HL-60/S4 treated with phorbol 12-myristate 13-acetate at 8.2 ng/mL for 4 days and 3 days (cell line): ENCODE data around the gene SDHC.
"Not testable (repeated sequence)": the region's sequence is repeated elsewhere in the genome, so short reads cannot be mapped to it uniquely, and the experiment has no call there.

ENCODE experiments used
- in situ Hi-C: fragments of 300-500 bp; cut with MboI; formaldehyde crosslinking; loops from 2 replicates; pipeline ENCODE4 v1.15.0; 2022; ENCODE audit warnings: low sequenced_read_pairs

Gene SDHC

DNA sequence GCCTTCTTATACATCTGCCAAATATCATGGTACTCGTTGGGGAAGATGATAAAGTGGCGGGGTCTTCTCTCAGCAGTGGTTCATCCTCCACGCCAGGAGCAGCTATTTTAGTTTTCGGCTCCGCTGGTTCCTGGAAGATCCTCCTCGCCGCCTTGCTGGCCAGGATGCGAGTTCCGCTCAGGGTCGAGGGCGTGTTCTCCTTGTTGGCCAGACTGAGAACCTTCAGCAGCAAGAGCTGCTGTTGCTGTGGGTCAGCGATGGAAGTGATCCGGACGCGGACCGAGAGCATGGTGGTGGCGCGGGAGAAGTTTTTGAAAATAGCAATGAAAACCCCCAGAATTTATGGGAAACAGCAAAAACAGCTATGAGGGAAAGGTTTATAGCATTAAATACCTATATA lies 64.9 kb downstream of the SDHC start:
- in situ Hi-C loops, result no loop called here

DNA sequence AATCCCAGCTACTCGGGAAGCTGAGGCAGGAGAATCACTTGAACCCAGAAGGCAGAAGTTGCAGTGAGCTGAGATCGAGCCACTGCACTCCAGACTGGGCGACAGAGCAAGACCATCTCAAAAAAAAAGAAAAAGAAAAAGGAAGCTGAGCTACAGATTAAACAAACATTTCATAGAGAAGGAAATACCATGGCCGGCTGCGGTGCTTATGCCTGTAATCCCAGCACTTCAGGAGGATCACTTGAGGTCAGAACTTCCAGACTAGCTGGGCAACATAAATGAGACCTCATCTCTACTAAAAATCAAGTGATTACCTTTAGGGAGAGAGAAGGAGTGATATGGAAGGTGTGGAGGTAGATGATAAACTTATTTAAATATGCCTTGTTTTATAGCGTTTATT lies 67.5 kb downstream of the SDHC start:
- in situ Hi-C loops, result no loop called here

DNA sequence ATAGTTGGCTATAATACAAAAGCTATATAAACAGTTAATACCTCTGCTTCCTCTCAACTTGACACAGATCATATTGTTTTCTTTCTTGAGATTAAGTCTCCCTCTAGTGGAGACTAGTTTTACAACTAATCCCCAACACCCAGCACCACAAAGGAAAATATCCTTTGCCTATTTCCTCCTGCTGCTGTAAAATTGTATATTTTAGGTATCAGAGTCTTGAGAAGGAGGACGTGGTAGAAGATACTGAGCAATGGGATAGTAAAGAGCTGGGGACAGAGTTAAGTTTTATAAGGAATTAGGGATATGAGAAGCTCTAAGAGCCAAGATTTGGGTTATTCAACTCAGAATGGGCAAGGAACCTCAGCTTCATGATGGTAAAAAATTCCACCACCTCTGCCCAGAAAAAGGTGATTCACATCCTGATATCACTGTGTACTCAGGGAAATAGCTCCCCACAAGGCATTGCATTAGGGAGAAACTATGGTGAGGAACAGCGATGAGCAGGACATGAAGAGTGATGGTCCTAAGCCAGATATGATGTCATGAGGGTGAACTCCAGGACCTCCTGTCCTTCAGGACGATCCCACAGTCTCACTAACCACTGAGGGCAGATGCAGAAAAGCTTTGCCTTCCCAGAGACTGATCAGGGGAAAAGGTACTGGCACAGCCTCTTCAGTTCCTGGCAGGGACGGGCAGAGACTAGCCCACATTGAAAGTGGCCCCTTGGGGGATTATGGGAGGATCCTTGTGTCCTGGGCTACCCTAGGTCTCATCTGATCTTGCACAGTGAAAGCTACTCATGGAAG lies 68.2 kb downstream of the SDHC start:
- in situ Hi-C loops, result no loop called here

DNA sequence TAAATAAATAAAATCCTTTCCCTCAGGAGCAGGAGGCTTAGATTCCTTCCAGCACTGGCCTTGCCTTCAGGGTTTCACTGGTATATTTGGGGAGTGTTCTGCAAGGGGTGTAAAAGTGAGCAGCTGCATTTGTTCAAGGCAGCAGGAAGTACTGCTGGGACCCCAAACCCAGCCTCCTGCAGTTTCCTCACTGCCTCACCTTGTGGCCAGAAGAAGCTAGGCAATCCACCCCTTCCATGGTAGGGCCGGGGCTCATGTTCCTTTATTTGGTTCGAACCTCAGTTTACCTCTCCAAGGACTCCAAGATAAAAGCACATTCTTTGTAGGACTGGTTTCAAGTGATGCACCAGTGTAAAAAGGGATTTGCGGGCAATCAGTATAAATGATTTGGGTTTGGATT lies 74.5 kb downstream of the SDHC start:
- in situ Hi-C loops, result no loop called here

DNA sequence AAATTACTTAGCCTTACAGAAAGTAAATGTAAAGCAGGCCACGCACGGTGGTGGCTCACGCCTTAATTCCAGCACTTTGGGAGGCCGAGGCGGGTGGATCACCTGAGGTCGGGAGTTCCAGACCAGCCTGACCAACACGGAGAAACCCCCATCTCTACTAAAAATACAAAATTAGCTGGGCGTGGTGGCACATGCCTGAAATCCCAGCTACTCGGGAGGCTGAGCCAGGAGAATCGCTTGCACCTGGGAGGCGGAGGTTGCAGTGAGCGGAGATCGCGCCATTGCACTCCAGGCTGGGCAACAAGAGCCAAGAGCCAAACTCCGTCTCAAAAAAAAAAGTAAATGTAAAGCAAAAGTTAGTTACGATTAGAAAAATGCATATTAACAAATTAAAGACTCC lies 75.0 kb downstream of the SDHC start:
- in situ Hi-C loops, result not testable (repeated sequence)

DNA sequence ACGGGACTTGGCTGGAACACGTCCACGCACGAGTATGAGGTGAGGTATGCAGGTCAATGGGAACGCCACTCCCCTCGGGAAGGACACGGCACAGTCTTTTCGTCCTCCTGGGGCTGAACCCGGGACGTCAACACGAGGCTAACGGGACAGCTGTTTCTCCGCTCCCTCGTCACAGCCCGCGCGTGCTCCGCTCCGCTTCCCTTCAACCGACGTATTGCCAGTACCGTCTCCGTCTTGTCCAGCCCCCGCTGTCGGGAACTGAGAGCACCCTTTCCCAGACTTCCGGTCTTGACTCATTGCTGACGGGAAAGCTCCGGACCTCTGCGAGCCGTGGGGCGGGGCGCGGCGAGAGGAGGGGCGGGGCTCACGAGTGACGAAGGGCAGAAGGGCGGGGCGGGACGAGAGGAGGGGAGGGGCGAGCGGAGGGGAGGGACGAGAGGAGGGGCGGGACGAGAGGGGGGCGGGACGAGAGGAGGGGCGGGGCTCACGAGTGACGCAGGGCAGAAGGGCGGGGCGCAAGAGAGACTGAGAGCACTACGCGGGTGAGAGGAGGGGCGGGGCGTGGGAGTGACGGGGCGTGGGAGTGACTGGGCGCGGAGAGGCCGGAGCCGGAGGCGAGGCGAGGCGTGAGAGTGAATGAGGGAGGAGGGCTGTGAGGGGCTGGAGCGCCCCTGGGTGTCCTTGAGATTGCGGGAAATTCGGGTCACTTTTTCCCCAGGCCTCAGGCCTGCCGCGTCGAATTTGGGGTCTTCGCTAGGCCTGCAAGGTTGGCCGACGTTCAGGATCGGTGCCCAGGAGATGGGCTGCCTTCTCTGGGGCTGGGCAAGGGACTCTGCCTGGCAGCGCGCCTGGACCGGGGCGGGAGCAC lies 75.7 kb downstream of the SDHC start:
- in situ Hi-C loops, result no loop called here

DNA sequence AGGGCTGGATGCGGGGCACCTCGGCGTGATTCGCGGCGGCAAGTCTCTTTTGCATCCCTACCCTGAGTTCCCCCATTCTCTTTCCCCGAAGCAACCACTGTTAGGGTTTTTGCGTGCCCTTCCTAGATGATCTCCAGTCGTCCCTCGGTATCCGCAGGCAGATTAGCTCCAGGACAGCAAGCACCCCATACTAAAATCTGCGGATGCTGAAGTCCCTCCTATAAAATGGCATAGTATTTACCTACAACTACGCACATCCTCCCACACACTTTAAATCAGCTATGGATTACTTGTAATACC lies 76.3 kb downstream of the SDHC start:
- in situ Hi-C loops, result no loop called here

DNA sequence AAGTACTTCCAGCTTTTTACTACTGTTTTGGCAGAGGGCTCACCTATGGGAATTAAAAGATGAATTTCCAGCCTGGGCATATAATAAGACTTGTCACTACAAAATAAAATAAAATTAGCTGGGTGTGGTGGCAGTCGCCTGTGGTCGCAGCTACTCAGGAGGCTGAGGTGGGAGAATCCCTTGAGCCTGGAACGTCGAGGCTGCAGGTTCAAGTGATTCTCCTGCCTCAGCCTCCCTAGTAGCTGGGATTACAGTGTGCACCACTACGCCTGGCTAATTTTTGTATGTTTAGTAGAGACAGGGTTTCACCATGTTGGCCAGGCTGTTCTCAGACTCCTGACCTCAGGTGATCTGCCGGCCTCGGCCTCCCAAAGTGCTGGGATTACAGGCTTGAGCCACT lies 77.0 kb downstream of the SDHC start:
- in situ Hi-C loops, result not testable (repeated sequence)

DNA sequence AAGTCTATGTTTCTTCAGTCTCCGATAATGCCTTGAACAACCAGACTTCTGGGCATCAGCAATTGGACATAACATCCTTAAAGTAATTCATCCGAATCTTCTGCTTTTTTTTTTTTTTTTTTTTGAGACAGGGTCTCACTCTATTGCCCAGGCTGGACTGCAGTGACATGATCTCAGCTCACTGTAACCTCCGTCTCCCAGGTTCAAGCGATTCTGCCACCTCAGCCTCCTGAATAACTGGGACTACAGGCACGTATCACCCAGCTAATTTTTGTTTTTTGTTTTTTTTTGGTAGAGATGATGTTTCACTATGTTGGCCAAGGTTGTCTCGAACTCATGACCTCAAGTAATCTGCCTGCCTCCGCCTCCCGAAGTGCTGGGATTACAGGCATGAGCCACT lies 77.4 kb downstream of the SDHC start:
- in situ Hi-C loops, result no loop called here

DNA sequence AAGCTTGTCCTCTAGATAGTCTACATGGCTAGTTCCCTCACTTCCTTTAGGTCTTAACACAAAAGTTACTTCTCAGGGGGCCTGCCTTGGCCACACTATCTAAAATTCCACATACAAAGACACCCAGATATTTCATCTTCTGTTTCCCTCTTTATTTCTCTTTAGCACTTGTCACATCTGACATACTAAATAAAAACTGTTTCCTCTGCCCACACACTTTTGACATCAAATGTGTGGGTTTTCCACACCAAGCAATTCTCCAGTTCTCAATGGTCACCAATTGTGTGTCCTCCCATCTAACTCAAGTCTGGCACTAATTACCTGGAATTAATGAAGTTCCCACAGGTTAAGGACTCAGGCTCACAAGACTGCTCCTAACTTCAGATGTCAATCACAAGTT lies 79.0 kb downstream of the SDHC start:
- in situ Hi-C loops, result no loop called here

DNA sequence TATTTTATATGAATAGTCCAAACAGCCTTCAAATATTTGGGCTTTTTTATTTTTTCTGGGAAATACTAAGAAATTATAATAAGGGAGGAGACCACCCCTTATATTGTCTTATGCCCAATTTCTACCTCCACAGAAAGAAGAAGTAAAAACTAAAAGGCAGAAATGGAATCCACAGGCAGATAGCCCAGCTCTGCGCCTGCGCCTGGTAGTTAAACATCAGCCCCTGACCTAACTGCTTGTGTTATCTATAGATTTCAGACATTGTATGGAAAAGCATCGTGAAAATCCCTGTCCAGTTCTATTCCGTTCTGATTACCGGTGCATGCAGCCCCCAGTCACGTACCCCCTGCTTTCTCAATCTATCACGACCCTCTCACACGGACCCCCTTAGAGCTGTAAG lies 82.9 kb downstream of the SDHC start:
- in situ Hi-C loops, result not testable (repeated sequence)

DNA sequence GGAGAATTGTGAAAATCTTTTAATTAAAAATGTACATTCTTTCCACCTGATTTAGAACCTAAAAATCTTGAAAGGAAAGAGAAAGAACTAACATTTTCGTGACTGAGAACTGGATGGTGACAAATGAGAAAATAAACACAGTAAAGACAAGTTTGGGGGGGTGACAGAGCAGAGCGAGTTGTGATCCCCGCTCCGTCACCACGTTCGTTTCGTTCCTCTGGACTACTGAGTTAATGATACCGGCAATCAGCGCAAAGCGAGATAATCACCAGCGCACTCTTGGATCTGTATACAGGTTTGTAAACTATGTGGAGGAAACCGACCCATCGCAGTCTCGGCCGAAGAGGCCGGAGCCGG lies 84.7 kb downstream of the SDHC start:
- in situ Hi-C loops, result no loop called here

DNA sequence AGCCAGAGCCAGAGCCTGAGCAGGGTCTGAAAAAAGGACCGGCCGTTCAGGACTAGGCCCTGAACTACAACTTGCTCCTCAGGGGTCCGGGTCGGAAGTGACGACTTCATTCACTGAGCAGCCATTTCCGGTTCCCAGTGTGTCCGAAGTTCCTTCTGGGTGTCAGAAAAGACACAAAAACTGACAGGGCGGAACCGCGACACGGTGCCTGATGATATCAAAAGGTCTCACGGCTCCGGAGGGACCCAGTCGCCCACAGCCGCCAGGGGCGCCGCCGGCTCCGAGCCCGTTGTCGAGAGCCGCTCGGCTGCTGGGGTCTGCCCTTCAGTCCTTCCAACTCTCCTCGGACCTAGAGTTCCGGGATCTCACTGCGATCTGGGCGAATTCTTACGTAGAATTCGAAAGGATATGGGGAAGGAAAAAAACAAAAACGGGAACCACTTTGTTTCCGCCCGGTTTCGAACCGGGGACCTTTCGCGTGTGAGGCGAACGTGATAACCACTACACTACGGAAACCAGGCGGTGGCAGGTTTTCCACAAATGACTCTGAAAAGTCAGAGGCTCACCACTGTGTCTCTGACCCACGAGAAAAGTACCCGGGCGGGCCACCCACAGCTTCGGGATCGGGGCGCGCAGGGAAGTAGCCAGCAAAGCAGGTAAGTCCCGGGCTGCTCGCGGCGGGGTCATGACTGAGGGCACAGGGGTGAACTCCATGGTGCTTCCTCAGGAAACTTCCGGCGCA lies 85.2 kb downstream of the SDHC start:
- in situ Hi-C loops, result no loop called here

DNA sequence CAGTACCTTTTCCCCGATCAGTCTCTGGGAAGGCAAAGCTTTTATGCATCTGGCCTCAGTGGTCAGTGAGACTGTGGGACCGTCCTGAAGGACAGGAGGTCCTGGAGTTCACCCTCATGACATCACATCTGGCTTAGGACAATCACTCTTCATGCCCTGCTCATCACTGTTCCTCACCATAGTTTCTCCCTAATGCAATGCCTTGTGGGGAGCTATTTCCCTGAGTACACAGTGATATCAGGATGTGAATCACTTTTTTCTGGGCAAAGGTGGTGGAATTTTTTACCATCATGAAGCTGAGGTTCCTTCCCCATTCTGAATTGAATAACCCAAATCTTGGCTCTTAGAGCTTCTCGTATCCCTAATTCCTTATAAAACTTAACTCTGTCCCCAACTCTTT lies 88.3 kb downstream of the SDHC start:
- in situ Hi-C loops, result no loop called here

DNA sequence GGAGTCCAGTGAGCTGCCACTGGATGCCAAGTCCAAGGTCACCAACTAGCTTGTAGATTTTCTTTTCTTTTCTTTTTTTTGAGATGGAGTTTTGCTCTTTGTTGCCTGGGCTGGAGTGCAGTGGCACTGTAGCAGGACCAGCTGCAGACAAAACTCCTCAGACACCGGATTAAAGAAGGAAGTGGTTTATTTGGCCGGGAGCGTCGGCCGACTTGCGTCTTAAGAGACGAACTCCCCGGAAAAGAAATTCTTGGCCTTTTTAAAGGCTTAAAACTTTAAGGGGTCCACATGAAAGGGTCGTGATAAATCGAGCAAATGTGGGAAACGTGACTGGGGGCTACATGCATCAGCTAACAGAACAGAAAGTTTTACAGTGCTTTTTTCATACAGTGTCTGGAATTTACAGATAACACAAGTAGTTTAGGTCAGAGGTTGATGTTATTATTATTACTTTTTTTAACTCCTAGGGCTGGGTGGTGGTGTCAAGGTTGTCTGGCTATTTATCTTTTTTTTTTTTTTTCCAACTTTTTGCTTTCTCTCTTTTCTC lies 89.9 kb downstream of the SDHC start:
- in situ Hi-C loops, result no loop called here

DNA sequence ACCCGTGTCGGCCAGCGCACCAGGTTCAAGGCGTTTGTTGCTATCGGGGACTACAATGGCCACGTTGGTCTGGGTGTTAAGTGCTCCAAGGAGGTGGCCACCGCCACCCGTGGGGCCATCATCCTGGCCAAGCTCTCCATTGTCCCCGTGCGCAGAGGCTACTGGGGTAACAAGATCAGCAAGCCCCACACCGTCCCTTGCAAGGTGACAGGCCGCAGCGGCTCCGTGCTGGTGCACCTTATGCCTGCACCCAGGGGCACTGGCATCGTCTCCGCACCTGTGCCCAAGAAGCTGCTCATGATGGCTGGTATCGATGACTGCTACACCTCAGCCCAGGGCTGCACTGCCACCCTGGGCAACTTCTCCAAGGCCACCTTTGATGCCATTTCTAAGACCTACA lies 92.4 kb downstream of the SDHC start:
- in situ Hi-C loops, result not testable (repeated sequence)

DNA sequence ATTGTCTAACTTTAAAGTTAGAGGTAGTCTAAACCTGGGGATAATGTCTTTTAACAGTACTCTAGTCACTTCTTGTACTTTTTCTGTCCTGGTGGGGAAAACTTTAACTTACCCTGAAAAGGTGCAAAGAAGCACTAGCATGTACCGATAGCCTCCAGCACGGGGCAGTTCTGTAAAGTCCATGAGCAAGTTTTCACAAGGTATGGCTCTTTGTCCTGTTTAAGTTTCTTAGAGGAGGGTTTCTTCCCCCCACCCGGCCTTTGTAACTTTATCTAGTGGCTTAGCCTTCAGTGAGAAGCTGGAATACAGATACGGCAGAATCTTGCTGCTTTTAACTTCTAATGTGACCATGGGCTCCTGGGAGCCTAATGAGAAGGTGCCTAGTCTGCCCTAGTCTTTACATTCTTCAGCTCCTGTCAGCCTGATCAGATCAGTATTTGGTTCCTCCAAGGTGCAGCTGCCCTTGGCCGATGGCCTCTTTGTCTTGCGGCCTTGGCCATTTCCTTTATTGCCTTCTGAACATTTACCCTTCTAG lies 93.3 kb downstream of the SDHC start:
- in situ Hi-C loops, result no loop called here

DNA sequence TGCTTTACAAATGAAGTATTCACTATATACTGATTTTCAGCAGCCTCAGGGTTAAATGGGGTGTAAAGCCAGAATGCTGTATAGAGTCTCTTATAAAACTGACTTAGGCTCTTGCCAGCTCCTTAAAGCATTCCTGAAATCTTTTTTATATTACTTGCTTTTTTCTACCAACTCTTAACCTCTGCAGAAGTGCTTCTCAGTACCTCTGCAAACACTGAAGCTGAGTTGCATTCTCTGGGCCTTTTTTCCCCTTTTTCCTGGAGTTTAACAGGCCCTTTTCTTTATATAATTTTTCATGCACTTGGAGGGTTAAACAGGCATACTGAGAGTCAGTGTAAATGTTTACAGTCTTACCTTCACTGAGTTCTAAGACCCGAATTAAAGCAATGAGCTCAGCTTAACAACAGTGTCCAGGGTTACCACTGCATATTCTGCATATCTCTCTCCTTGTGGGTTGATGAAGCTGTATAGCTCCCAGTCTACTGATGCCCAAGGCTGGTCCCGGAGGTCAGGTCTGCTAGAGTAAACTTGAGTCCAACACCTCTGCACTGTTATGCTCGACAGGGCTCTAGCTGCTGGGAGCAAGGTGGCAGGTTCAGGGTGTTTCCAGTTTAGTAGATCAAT lies 94.4 kb downstream of the SDHC start:
- in situ Hi-C loops, result no loop called here

DNA sequence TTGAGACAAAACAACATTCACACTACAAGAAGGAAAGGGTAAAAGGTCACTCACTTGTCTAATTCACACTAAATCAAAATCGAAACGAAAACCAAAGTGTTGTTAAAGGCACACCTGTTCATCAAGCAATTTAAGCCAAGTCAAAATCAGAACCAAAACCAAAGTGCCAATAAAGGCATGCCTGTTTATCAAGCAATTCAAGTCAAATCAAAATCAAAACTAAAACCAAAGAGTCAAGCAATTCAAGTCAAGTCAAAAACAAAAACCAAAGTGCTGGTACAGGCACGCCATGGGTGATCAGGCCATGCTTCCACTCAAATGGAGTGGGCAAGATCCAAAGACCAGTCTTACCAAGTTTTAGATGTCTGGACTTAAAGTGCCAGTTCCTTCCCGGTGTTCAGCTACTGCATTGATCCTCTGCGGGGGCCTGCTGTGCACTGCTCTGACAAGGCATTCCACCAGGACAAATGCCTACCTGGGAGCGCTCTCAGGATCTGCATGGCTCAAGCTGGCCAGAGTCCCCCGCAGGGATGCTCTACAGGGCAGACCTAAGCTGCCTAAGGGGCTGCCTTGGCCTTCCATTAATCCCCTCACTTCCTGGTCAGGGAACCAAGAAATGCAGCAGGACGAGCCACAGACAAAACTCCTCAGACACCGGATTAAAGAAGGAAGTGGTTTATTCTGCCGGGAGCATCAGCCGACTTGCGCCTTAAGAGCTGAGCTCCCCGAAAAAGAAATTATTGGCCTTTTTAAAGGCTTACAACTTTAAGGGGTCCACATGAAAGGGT lies 95.9 kb downstream of the SDHC start:
- in situ Hi-C loops, result not testable (repeated sequence)

DNA sequence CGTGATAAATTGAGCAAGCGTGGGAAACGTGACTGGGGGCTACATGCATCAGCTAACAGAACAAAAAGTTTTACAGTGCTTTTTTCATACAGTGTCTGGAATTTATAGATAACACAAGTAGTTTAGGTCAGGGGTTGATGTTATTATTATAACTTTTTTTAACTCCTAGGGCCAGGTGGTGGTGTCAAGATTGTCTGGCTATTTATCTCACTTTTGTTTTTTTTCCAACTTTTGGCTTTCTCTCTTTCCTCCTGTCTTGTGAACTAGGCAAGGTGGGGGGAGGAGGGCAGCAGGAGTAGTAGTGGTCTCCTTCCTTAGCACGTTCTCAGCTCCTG lies 96.4 kb downstream of the SDHC start:
- in situ Hi-C loops, result not testable (repeated sequence)
